Measurements from ENCODE around the gene KIF15.

- TF ChIP-seq CTCF (IDR thresholded peaks at IDR 0.05) (peak in 2 of 12 donors; percentile 17 to 22), POLR2A (IDR thresholded peaks at IDR 0.05) (peak in 1 of 2 donors; percentile 53)
These were observed at the start of gene KIF15, which contains the start of gene KIAA1143 for GRCh38 chr3:44761424-44762169.

Measured in heart left ventricle (tissue), 13 donors.